HCT116 (cell line): Measurements from ENCODE around the gene DOCK9. TPM values are rescaled to one million over a fixed set of nuclear protein-coding genes. Genes with fewer than 3 reads are reported as not detected.

ENCODE experiments used
- ATAC-seq: fragments of 200-7000 bp; cut with Tn5 transposase; 2 replicates; pipeline ENCODE4 v1.9.1; 2020; ENCODE audit warnings: mild to moderate bottlenecking, moderate library complexity
- BruUV-seq: library from RNA; stranded (reverse); fragments of 400-500 nt; replicated peaks from 2 replicates; lab custom pipeline; 2021; lab: Mats Ljungman, UMichigan
- CTCF ChIA-PET: fragments of 300-600 bp; sonication (Branson Sonifier 250); formaldehyde crosslinking; loops from one replicate; lab custom pipeline; 2021; ENCODE audit warnings: antibody characterized with exemption; lab: Charles Lee
- POLR2A ChIA-PET: fragments of 300-600, 350-600 bp; sonication (Branson Sonifier 250); formaldehyde crosslinking; loops from one replicate; lab custom pipeline; 2021; ENCODE audit warnings: antibody characterized with exemption; lab: Charles Lee
- RAD21 ChIA-PET, 2 experiments: fragments of 300-600 bp; sonication (Branson Sonifier 250); formaldehyde crosslinking; loops; one replicate each; lab custom pipeline; 2023; ENCODE audit warnings: low total read pairs in 2 of 2; ENCODE audit not compliant: uncharacterized antibody in 2 of 2, unreplicated experiment in 2 of 2, low non-redundant PET in 1 of 2; lab: Charles Lee
- DNase-seq: peaks from one replicate; pipeline ENCODE4 v3.0.0-alpha.2; 2010; ENCODE audit warnings: low read depth, low spot score
- H2AFZ ChIP-seq: fragments of 200-600 bp; shearing (Covaris generic), sonication (generic); 2 replicates; pipeline ENCODE4 v1.6.1; 2017; ENCODE audit warnings: low read depth, mixed run types, mixed read lengths, antibody characterized with exemption, low read length; ENCODE audit not compliant: poor library complexity, severe bottlenecking
- H3K27ac ChIP-seq: 2 replicates; pipeline ENCODE4 v1.5.1; 2012; ENCODE audit warnings: low read depth, low read length
- H3K27me3 ChIP-seq: fragments of 200-600 bp; sonication (generic); 2 replicates; pipeline ENCODE4 v1.6.1; 2016; ENCODE audit warnings: mixed run types, low read length, mixed read lengths; ENCODE audit not compliant: insufficient read depth
- H3K36me3 ChIP-seq, 2 experiments: fragments of 200-500 bp in 1 of 2; fragments of 200-600 bp in 1 of 2; sonication (Bioruptor generic) in 1 of 2; sonication (generic) in 1 of 2; 2 replicates each; pipeline versions ENCODE4 v1.5.1 to v1.6.1; 2014 to 2016; ENCODE audit warnings: low read length in 2 of 2, inconsistent platforms in 1 of 2, mixed read lengths in 1 of 2, mixed run types in 1 of 2; ENCODE audit not compliant: insufficient read depth in 2 of 2, control insufficient read depth in 1 of 2
- H3K4me1 ChIP-seq, 2 experiments: fragments of 200-600 bp in 1 of 2; sonication (generic) in 1 of 2; 2 replicates each; pipeline versions ENCODE4 v1.5.1 to v1.6.1; 2012 to 2017; ENCODE audit warnings: low read length in 2 of 2, inconsistent platforms in 1 of 2, mild to moderate bottlenecking in 1 of 2, mixed read lengths in 1 of 2, mixed run types in 1 of 2, moderate library complexity in 1 of 2; ENCODE audit not compliant: insufficient read depth in 2 of 2, control insufficient read depth in 1 of 2
- H3K4me2 ChIP-seq: fragments of 200-600 bp; sonication (generic); 2 replicates; pipeline ENCODE4 v1.6.1; 2017; ENCODE audit warnings: mixed run types, low read length, mixed read lengths
- H3K4me3 ChIP-seq, 2 experiments: fragments of 200-600 bp in 1 of 2; sonication (generic) in 1 of 2; replicated peaks in 1 of 2; 2 replicates each; pipeline ENCODE4 v1.5.1; 2011 to 2016; ENCODE audit warnings: low read length in 2 of 2, control low read depth in 1 of 2, low read depth in 1 of 2, mild to moderate bottlenecking in 1 of 2, mixed read lengths in 1 of 2, mixed run types in 1 of 2
- H3K79me2 ChIP-seq: fragments of 200-600 bp; sonication (generic); 2 replicates; pipeline ENCODE4 v1.6.1; 2017; ENCODE audit warnings: mild to moderate bottlenecking, mixed run types, low read length, moderate library complexity, mixed read lengths; ENCODE audit not compliant: insufficient read depth
- H3K9ac ChIP-seq: fragments of 200-600 bp; sonication (generic); 2 replicates; pipeline ENCODE4 v1.6.1; 2016; ENCODE audit warnings: low read length, mixed read lengths
- H3K9me2 ChIP-seq: fragments of 200-600 bp; sonication (generic), shearing (Covaris generic); 2 replicates; pipeline ENCODE4 v1.6.1; 2017; ENCODE audit warnings: mixed run types, mild to moderate bottlenecking, moderate library complexity; ENCODE audit not compliant: insufficient read depth
- H3K9me3 ChIP-seq, 2 experiments: fragments of 200-500 bp in 1 of 2; fragments of 200-600 bp in 1 of 2; sonication (Bioruptor generic) in 1 of 2; sonication (generic) in 1 of 2; 2 replicates each; pipeline ENCODE4 v1.6.1; 2014 to 2017; ENCODE audit warnings: low read length in 2 of 2, mixed read lengths in 2 of 2, inconsistent platforms in 1 of 2, low read depth in 1 of 2, mild to moderate bottlenecking in 1 of 2, mixed run types in 1 of 2, moderate library complexity in 1 of 2; ENCODE audit not compliant: control insufficient read depth in 1 of 2, insufficient read depth in 1 of 2
- H4K20me1 ChIP-seq: fragments of 200-600 bp; sonication (generic), shearing (Covaris generic); 2 replicates; pipeline ENCODE4 v1.6.1; 2017; ENCODE audit warnings: mixed run types, mild to moderate bottlenecking, moderate library complexity; ENCODE audit not compliant: insufficient read depth
- ELF1 ChIP-seq: IDR thresholded peaks from 2 replicates; pipeline ENCODE4 v1.6.1; 2012; ENCODE audit warnings: low read depth, borderline replicate concordance
- FOSL1 ChIP-seq: IDR thresholded peaks from 2 replicates; pipeline ENCODE4 v1.6.1; 2012; ENCODE audit warnings: low read depth
- JUND ChIP-seq: IDR thresholded peaks from 2 replicates; pipeline ENCODE4 v1.6.1; 2012
- POLR2AphosphoS5 ChIP-seq: IDR thresholded peaks from 2 replicates; pipeline ENCODE4 v1.6.1; 2011; ENCODE audit warnings: mild to moderate bottlenecking, low read depth, low read length, moderate library complexity
- REST ChIP-seq: IDR thresholded peaks from 2 replicates; pipeline ENCODE4 v1.6.1; 2012; ENCODE audit warnings: low read depth
- SP1 ChIP-seq: IDR thresholded peaks from 2 replicates; pipeline ENCODE4 v1.6.1; 2012; ENCODE audit warnings: low read depth
- TCF7L2 ChIP-seq: IDR thresholded peaks from 2 replicates; pipeline ENCODE4 v1.7.0; 2011; ENCODE audit warnings: borderline replicate concordance, inconsistent platforms; ENCODE audit not compliant: insufficient read depth, insufficient read length; ENCODE audit errors: extremely low read depth
- ZBTB33 ChIP-seq: IDR thresholded peaks from 2 replicates; pipeline ENCODE4 v1.6.1; 2011; ENCODE audit warnings: mild to moderate bottlenecking, low read length, moderate library complexity; ENCODE audit not compliant: insufficient replicate concordance; ENCODE audit errors: extremely low read depth
- ZNF274 ChIP-seq: fragments of 200-500 bp; sonication (Bioruptor generic); IDR thresholded peaks from 2 replicates; pipeline ENCODE4 v1.6.1; 2014; ENCODE audit warnings: mild to moderate bottlenecking, low read depth, low read length, inconsistent platforms
- intact Hi-C: fragments of 100-400 bp; cut with micrococcal nuclease; formaldehyde crosslinking; loops from 2 replicates; pipeline ENCODE4 v1.10.0; 2022
- total RNA-seq: library from RNA; stranded (reverse); gene quantifications from one replicate; pipeline ENCODE4 v1.2.1, GENCODE V29; 2021; ENCODE audit not compliant: unreplicated experiment
- TF ChIP-seq, protein P1 (sequence below), 3 experiments: fragments of 200-600 bp in 1 of 3; sonication (generic) in 1 of 3; IDR thresholded peaks in 2 of 3; conservative IDR thresholded peaks in 1 of 3; 2 replicates each; pipeline ENCODE4 v1.5.1; 2012 to 2017; ENCODE audit warnings: low read depth in 2 of 3, low read length in 2 of 3, antibody characterized with exemption in 1 of 3, borderline replicate concordance in 1 of 3, control low read depth in 1 of 3, mild to moderate bottlenecking in 1 of 3, mixed read lengths in 1 of 3, mixed run types in 1 of 3, moderate library complexity in 1 of 3; ENCODE audit not compliant: insufficient read depth in 1 of 3
- TF ChIP-seq, protein P2 (sequence below): IDR thresholded peaks from 2 replicates; pipeline ENCODE4 v1.6.1; 2012

Gene DOCK9
- total RNA-seq, 1 experiment from 2014 or later, result 58.8 TPM

- intact Hi-C loops, result no loop called here
- Histone ChIP-seq H3K9me2 (no peaks in the 10 kb centered on the region), H3K27me3 (no peaks in the 10 kb centered on the region), H3K4me3 (no peak overlapping the region), H2AFZ (no peak overlapping the region), H3K27ac (no peak overlapping the region), H4K20me1 (no peaks in the 10 kb centered on the region), H3K9ac (no peak overlapping the region), H3K4me2 (no peak overlapping the region), H3K36me3 (no peaks in the 10 kb centered on the region; a peak in 1 of 4 replicates), H3K79me2 (no peaks in the 10 kb centered on the region), H3K9me3 (no peaks in the 10 kb centered on the region), H3K4me1 (no peaks in the 10 kb centered on the region)
- RAD21 ChIA-PET, result no interaction called here
- no peak for TF ChIP-seq TCF7L2
- TF ChIP-seq JUND, result no peak
- TF ChIP-seq, protein P1, sequence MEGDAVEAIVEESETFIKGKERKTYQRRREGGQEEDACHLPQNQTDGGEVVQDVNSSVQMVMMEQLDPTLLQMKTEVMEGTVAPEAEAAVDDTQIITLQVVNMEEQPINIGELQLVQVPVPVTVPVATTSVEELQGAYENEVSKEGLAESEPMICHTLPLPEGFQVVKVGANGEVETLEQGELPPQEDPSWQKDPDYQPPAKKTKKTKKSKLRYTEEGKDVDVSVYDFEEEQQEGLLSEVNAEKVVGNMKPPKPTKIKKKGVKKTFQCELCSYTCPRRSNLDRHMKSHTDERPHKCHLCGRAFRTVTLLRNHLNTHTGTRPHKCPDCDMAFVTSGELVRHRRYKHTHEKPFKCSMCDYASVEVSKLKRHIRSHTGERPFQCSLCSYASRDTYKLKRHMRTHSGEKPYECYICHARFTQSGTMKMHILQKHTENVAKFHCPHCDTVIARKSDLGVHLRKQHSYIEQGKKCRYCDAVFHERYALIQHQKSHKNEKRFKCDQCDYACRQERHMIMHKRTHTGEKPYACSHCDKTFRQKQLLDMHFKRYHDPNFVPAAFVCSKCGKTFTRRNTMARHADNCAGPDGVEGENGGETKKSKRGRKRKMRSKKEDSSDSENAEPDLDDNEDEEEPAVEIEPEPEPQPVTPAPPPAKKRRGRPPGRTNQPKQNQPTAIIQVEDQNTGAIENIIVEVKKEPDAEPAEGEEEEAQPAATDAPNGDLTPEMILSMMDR (IDR thresholded peaks at IDR 0.05 in 2 of 3, conservative IDR thresholded peaks at IDR 0.05 in 1 of 3; ENCODE audit: borderline replicate concordance in 1 of 3, insufficient read depth in 1 of 3, low read depth in 2 of 3, low read length in 2 of 3), result no peak
- no peak for TF ChIP-seq REST
- TF ChIP-seq, protein P2, sequence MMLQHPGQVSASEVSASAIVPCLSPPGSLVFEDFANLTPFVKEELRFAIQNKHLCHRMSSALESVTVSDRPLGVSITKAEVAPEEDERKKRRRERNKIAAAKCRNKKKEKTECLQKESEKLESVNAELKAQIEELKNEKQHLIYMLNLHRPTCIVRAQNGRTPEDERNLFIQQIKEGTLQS, result no peak
- no peak for TF ChIP-seq ELF1
- TF ChIP-seq ZNF274, result no peak
- no peak for TF ChIP-seq POLR2AphosphoS5
- TF ChIP-seq ZBTB33, result no peak
- no peak for TF ChIP-seq FOSL1
- TF ChIP-seq SP1, result no peak
- POLR2A ChIA-PET, result no interaction called here
- ATAC-seq (no peak), DNase-seq (no peak)
- BruUV-seq, result no TSS peak
- CTCF ChIA-PET, result no interaction called here
These were observed 174.7 kb downstream of the DOCK9 start for GRCh38 chr13:98803111-98803561.
